Prostate gland (tissue), 2 donors: Measurements from ENCODE around the gene PUS1.

Experiments used
- POLR2A ChIP-seq: fragments of 450-650 bp; IDR thresholded peaks from one replicate; pipeline ENCODE4 v1.6.1; 2016; ENCODE audit warnings: antibody characterized with exemption, mild to moderate bottlenecking
- POLR2AphosphoS5 ChIP-seq: sonication (generic); formaldehyde crosslinking; IDR thresholded peaks from one replicate; pipeline ENCODE4 v1.6.1; 2017; ENCODE audit warnings: antibody characterized with exemption
- TF ChIP-seq, protein P1 (sequence below), 4 experiments: fragments of 200-600 bp in 2 of 4; fragments of 450-650 bp in 2 of 4; sonication (generic) in 2 of 4; IDR thresholded peaks; 1 replicate in 3 of 4; 2 replicates in 1 of 4; pipeline ENCODE4 v1.5.1; 2016 to 2019; ENCODE audit warnings: antibody characterized with exemption in 4 of 4, mild to moderate bottlenecking in 2 of 4, moderate library complexity in 2 of 4

DNA sequence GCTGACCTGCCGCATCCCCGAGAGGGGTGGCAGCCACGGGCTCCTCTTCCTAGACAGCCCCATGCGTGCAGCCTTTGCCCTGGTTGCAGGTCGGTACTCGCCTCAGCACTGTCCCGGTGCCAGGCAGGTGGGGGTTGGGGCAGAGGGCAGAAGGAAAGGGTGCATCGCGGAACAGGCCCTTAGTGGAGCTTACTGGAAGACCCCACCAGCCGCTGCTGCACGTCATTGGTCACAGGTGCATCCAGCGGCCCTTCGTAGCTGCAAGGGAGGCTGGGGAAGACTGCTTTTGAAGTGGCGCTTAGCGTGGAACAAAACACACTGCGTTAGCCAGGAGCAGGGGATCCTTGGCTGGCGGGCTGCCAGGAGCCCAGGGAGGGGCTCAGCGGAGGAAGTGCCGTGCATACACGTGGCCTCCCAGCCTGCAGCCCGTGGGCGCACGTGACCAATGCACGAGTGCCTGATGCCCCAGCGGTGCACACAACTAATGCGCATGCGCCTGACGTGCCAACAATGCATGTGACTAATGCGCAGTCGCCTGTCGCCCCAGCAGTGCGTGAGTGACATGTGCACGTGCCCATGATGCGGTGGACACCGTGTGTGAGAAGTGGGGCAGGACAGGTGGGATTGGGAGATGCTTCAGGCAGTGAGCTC is 15.7 kb downstream of the PUS1 start:
- TF ChIP-seq, protein P1, sequence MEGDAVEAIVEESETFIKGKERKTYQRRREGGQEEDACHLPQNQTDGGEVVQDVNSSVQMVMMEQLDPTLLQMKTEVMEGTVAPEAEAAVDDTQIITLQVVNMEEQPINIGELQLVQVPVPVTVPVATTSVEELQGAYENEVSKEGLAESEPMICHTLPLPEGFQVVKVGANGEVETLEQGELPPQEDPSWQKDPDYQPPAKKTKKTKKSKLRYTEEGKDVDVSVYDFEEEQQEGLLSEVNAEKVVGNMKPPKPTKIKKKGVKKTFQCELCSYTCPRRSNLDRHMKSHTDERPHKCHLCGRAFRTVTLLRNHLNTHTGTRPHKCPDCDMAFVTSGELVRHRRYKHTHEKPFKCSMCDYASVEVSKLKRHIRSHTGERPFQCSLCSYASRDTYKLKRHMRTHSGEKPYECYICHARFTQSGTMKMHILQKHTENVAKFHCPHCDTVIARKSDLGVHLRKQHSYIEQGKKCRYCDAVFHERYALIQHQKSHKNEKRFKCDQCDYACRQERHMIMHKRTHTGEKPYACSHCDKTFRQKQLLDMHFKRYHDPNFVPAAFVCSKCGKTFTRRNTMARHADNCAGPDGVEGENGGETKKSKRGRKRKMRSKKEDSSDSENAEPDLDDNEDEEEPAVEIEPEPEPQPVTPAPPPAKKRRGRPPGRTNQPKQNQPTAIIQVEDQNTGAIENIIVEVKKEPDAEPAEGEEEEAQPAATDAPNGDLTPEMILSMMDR (IDR thresholded peaks at IDR 0.05), result no peak
- TF ChIP-seq POLR2A, result no peak
- no peak for TF ChIP-seq POLR2AphosphoS5
